HEK293T (cell line): ENCODE measurements around the gene WDPCP.
"Not testable (repeated sequence)": the region's sequence is repeated elsewhere in the genome, so short reads cannot be mapped to it uniquely, and the experiment has no call there.

Source experiments
- CTCF ChIA-PET: fragments of 350-600 bp; formaldehyde crosslinking; extraction: SDS; loops from one replicate; lab custom pipeline; 2021; ENCODE audit warnings: antibody characterized with exemption, inconsistent platforms; lab: Yijun Ruan, JAX
- POLR2A ChIA-PET: fragments of 350-600 bp; formaldehyde crosslinking; extraction: SDS; loops from one replicate; lab custom pipeline; 2020; ENCODE audit warnings: antibody characterized with exemption, inconsistent platforms; lab: Yijun Ruan, JAX
- DNase-seq: peaks from one replicate; pipeline ENCODE4 v3.0.0; 2012; ENCODE audit warnings: mixed read lengths; ENCODE audit errors: extremely low spot score
- ARNT ChIP-seq: fragments of 450-650 bp; IDR thresholded peaks from 2 replicates; pipeline ENCODE4 v1.6.1; 2017; ENCODE audit warnings: mild to moderate bottlenecking
- BHLHE40 ChIP-seq: fragments of 450-650 bp; IDR thresholded peaks from 2 replicates; pipeline ENCODE4 v1.6.1; 2016; ENCODE audit warnings: mild to moderate bottlenecking, moderate library complexity, borderline replicate concordance
- CTBP1 ChIP-seq: fragments of 450-650 bp; IDR thresholded peaks from 2 replicates; pipeline ENCODE4 v1.6.1; 2016; ENCODE audit warnings: borderline replicate concordance
- ELF4 ChIP-seq: fragments of 450-650 bp; IDR thresholded peaks from 2 replicates; pipeline ENCODE4 v1.6.1; 2017; ENCODE audit warnings: antibody characterized with exemption
- FOXA1 ChIP-seq: fragments of 450-650 bp; IDR thresholded peaks from 2 replicates; pipeline ENCODE4 v1.6.1; 2016; ENCODE audit warnings: mild to moderate bottlenecking
- FOXK2 ChIP-seq: fragments of 450-650 bp; IDR thresholded peaks from 2 replicates; pipeline ENCODE4 v1.6.1; 2016; ENCODE audit warnings: mild to moderate bottlenecking
- FOXM1 ChIP-seq: fragments of 450-650 bp; IDR thresholded peaks from 2 replicates; pipeline ENCODE4 v1.6.1; 2017; ENCODE audit warnings: mild to moderate bottlenecking, borderline replicate concordance
- HDGF ChIP-seq: fragments of 450-650 bp; IDR thresholded peaks from 2 replicates; pipeline ENCODE4 v1.6.1; 2017; ENCODE audit warnings: antibody characterized with exemption, borderline replicate concordance
- L3MBTL2 ChIP-seq: fragments of 450-650 bp; conservative IDR thresholded peaks from 2 replicates; pipeline ENCODE4 v1.6.1; 2016; ENCODE audit warnings: mild to moderate bottlenecking
- LEF1 ChIP-seq: fragments of 450-650 bp; IDR thresholded peaks from 2 replicates; pipeline ENCODE4 v1.6.1; 2017; ENCODE audit warnings: mild to moderate bottlenecking, borderline replicate concordance
- NFRKB ChIP-seq: fragments of 450-650 bp; IDR thresholded peaks from 2 replicates; pipeline ENCODE4 v1.6.1; 2016; ENCODE audit warnings: mild to moderate bottlenecking, moderate library complexity
- SP1 ChIP-seq: fragments of 450-650 bp; IDR thresholded peaks from 2 replicates; pipeline ENCODE4 v1.6.1; 2017
- SUZ12 ChIP-seq: fragments of 450-650 bp; IDR thresholded peaks from 2 replicates; pipeline ENCODE4 v1.6.1; 2016; ENCODE audit warnings: mild to moderate bottlenecking
- TARDBP ChIP-seq: fragments of 450-650 bp; IDR thresholded peaks from 2 replicates; pipeline ENCODE4 v1.6.1; 2016
- ZNF384 ChIP-seq: fragments of 450-650 bp; IDR thresholded peaks from 2 replicates; pipeline ENCODE4 v1.6.1; 2016
- TF ChIP-seq, protein P1 (sequence below): fragments of 450-650 bp; IDR thresholded peaks from 2 replicates; pipeline ENCODE4 v1.6.1; 2016

Gene WDPCP

DNA sequence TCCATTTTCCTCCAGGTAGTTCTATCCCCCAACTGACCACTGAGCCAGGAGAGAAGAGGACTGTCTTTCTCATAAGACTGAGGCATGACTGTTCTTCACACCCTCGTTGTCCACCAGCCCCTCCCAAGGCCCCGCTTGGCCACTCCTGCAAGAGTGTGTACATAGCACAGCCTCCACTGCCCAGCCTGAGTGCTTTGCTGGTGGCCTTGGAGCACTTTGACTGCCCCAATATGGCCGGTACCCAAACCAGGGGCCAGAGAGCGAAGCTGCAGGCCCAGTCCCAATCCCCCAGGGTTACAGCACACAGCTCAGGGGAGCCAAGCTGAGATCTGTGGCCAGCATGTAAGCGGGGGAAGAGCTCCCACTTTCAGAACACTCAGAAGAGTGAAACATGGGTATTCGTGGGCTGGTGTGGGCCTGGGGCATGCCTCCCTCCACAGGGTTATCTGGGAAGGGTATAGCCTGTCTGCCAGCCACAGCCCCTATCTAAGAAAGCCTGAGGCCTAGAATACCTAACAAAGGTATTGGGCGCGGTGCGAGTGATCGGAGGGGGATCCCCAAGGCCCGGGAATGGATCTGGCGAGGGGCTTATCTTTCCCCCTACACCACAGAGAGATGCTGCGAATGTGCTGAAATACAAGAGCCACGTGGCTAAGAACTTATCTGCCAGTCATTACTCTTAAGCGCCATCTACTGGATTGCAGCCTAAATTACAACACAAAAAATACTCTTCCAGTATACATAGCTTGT, 163.8 kb downstream of the WDPCP start:
- CTCF ChIA-PET, result interaction anchor here (0.6 to 1.4 kb wide), 3 partner anchors 9 to 237 kb away, joined by 3 to 5 read pairs (median 4); no protein-coding TSS in a partner anchor
- DNase-seq, result peak; percentile 58

DNA sequence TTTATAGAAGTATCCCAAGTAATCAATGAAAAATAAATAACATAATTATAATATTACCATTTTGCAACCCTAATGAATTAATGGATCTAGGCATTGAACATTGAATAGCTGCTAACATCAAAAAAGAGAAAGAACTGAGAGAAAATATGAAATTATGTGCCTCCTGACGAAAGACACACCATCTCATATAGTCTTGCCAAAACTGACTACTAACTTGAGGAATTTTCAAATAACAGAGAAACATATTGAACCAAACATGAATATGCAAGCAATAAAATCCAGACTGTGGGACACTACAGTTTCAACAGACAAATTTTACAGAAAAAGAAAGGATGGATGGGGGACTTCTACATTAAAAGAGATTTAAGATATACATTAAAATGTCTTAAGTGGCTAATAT, 165.7 kb downstream of the WDPCP start:
- CTCF ChIA-PET, result interaction anchor here (0.7 to 1.1 kb wide), 2 partner anchors 9 to 14 kb away, joined by 3 read pairs; no protein-coding TSS in a partner anchor
- no peak for DNase-seq
- TF ChIP-seq ELF4 (no peak), HDGF (no peak), SP1 (no peak), TARDBP (no peak), BHLHE40 (no peak), LEF1 (no peak), ARNT (no peak), ZNF384 (no peak), FOXK2 (no peak), FOXM1 (no peak), NFRKB (no peak), SUZ12 (no peak), L3MBTL2 (no peak), CTBP1 (no peak), FOXA1 (no peak)
- TF ChIP-seq, protein P1, sequence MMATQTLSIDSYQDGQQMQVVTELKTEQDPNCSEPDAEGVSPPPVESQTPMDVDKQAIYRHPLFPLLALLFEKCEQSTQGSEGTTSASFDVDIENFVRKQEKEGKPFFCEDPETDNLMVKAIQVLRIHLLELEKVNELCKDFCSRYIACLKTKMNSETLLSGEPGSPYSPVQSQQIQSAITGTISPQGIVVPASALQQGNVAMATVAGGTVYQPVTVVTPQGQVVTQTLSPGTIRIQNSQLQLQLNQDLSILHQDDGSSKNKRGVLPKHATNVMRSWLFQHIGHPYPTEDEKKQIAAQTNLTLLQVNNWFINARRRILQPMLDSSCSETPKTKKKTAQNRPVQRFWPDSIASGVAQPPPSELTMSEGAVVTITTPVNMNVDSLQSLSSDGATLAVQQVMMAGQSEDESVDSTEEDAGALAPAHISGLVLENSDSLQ, result no peak
- POLR2A ChIA-PET, result no interaction called here

More for the DNA sequence above, 163.8 kb downstream of the WDPCP start:
- TF ChIP-seq SUZ12, result no peak
- TF ChIP-seq HDGF, result no peak
- no peak for TF ChIP-seq ELF4
- TF ChIP-seq FOXA1, result no peak
- TF ChIP-seq, protein P1, result peak; percentile 73
- TF ChIP-seq L3MBTL2, result peak; percentile 80
- no peak for TF ChIP-seq CTBP1
- POLR2A ChIA-PET, result no interaction called here

DNA sequence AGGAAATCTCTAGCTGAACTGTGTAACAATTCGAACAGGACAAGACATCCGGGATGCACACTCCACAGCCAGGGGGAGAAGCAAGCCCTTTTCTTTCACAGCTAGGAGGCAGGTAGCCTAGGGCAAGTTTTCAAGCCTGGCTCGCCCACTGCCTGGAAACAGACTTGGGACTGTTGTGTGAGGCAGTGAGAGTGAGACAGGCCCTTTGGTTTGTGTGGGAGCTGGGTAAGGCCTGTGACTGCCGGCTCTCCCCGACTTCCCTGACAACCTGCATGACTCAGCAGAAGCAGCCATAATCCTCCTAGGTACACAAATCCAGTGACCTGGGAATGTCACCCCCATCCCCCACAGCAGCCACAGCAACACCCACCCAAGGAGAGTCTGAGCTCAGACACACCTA, 179.7 kb downstream of the WDPCP start:
- DNase-seq, result no peak
- TF ChIP-seq ELF4, result no peak
- TF ChIP-seq FOXK2, result no peak
- no peak for TF ChIP-seq HDGF
- TF ChIP-seq FOXM1, result no peak
- TF ChIP-seq SUZ12, result no peak
- TF ChIP-seq LEF1, result no peak
- TF ChIP-seq FOXA1, result no peak
- CTCF ChIA-PET, result interaction anchor here (0.6 kb wide), 1 partner anchor 12 kb away, joined by 3 read pairs; no protein-coding TSS in a partner anchor
- POLR2A ChIA-PET, result no interaction called here

DNA sequence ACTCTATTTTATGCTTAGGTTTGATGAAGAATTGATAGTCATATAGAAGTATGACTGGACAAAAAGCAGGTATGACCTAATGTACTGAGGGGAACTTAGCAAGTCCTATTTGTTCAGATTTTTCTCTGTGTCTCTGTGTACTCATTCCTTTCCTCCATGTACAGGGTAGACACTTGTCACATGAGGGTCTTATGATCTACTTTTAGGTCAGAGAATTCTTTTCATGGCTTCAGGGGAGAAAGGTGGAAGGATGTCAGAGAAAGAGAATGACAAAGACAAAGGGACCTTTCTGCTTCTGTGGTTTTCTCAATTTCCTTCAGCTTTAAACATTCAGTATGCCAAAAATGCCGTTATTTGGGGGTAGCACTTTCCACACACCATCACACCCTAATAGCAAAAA, 181.6 kb downstream of the WDPCP start:
- no peak for DNase-seq
- TF ChIP-seq HDGF (no peak), SP1 (no peak), BHLHE40 (no peak), CTBP1 (no peak), L3MBTL2 (no peak), ELF4 (no peak), LEF1 (no peak)
- ChIA-PET CTCF (no interaction called here), POLR2A (no interaction called here)

GRCh38 chr2:63403820-63404219, 184.5 kb downstream of the WDPCP start:
- TF ChIP-seq L3MBTL2 (no peak), FOXA1 (no peak), FOXM1 (no peak), FOXK2 (no peak), TARDBP (no peak), LEF1 (no peak), BHLHE40 (no peak), SUZ12 (no peak), SP1 (no peak), HDGF (no peak), CTBP1 (no peak), NFRKB (no peak)
- TF ChIP-seq, protein P1, result no peak
- no peak for DNase-seq
- POLR2A ChIA-PET, result no interaction called here
- CTCF ChIA-PET, result no interaction called here

GRCh38 chr2:63402889-63403288, 185.4 kb downstream of the WDPCP start:
- DNase-seq, POLR2A ChIA-PET, CTCF ChIA-PET: not testable (repeated sequence)
